Heart left ventricle (tissue), 16 donors: ENCODE data around the gene TAC3. TPM values are rescaled to one million over a fixed set of nuclear protein-coding genes. Genes with fewer than 3 reads are reported as not detected.
"Not testable (repeated sequence)": the region's sequence is repeated elsewhere in the genome, so short reads cannot be mapped to it uniquely, and the experiment has no call there.

ENCODE experiments used
- ATAC-seq, 4 donors: fragments of 200-7000 bp; cut with Tn5 transposase; one replicate each; pipeline ENCODE4 v1.9.1; 2020 to 2022; ENCODE audit warnings: moderate library complexity in 4 of 4, mild to moderate bottlenecking in 3 of 4, moderate number of reproducible peaks in 1 of 4
- DNase-seq, 5 donors: peaks; one replicate each; pipeline ENCODE4 v3.0.0-alpha.2; 2020
- H3K27ac ChIP-seq, 12 donors: fragments of 200-600 bp; sonication (generic) in 4 of 12; one replicate each; pipeline versions ENCODE4 v1.5.0 to v1.8.0; 2016 to 2022; ENCODE audit warnings: mild to moderate bottlenecking in 2 of 12
- H3K27me3 ChIP-seq, 9 donors: fragments of 200-600 bp; sonication (generic) in 2 of 9; one replicate each; pipeline versions ENCODE4 v1.5.1 to v1.8.0; 2016 to 2022; ENCODE audit warnings: mild to moderate bottlenecking in 3 of 9
- H3K36me3 ChIP-seq, 9 donors: fragments of 200-600 bp; sonication (generic) in 2 of 9; one replicate each; pipeline versions ENCODE4 v1.5.0 to v1.8.0; 2018 to 2022; ENCODE audit warnings: mild to moderate bottlenecking in 2 of 9
- H3K4me1 ChIP-seq, 12 donors: fragments of 200-600 bp; sonication (generic) in 4 of 12; one replicate each; pipeline versions ENCODE4 v1.5.0 to v1.8.0; 2016 to 2022; ENCODE audit warnings: mild to moderate bottlenecking in 3 of 12
- H3K4me3 ChIP-seq, 12 donors: fragments of 200-600 bp; sonication (generic) in 4 of 12; one replicate each; pipeline versions ENCODE4 v1.5.0 to v1.8.0; 2017 to 2022; ENCODE audit warnings: mild to moderate bottlenecking in 9 of 12, moderate library complexity in 4 of 12
- H3K9me3 ChIP-seq, 12 donors: fragments of 200-600 bp; sonication (generic) in 4 of 12; one replicate each; pipeline versions ENCODE4 v1.5.0 to v1.8.0; 2016 to 2022; ENCODE audit warnings: mild to moderate bottlenecking in 1 of 12
- POLR2A ChIP-seq, 2 donors: fragments of 450-650 bp; IDR thresholded peaks; one replicate each; pipeline ENCODE4 v1.6.1; 2017; ENCODE audit warnings: antibody characterized with exemption in 2 of 2, mild to moderate bottlenecking in 2 of 2, moderate library complexity in 2 of 2
- WGBS, 4 donors: extraction: QIAGEN DNeasy Blood & Tissue Kit in 2 of 4; methylation state at CpG; one replicate each; pipeline versions ENCODE4 v1.1.5 to v1.1.7; 2013 to 2018; 5-methylcytosine and 5-hydroxymethylcytosine counted together
- intact Hi-C, 10 donors: fragments of 100-400 bp; cut with DNase I; formaldehyde crosslinking; loops; one replicate each; pipeline versions ENCODE4 v1.11.1 to v1.14.2; 2022
- polyA plus RNA-seq, 2 donors: library from polyadenylated mRNA; stranded (reverse); fragments of 200-250 nt; gene quantifications; one replicate each; pipeline ENCODE4 v1.2.3, GENCODE V29; 2013
- total RNA-seq, 9 donors: library from RNA; depleted of rRNA in 2 of 9; stranded (reverse); fragments of >200 nt in 2 of 9; fragmentation: NEBNext Ultra II Directional in 3 of 9; extraction: Animal tissue kit (Norgen Biotek cat#: 25700) in 3 of 9; gene quantifications; one replicate each; pipeline versions ENCODE4 v1.1.0 to v1.2.4, GENCODE V29; 2016 to 2023
- TF ChIP-seq, protein P1 (sequence below), 12 donors: fragments of 200-600 bp; sonication (generic) in 4 of 12; IDR thresholded peaks; one replicate each; pipeline versions ENCODE4 v1.5.0 to v1.8.0; 2018 to 2022; ENCODE audit warnings: antibody characterized with exemption in 12 of 12, mild to moderate bottlenecking in 5 of 12
- donor health status: ischemic (EF 13 %, LVEDD 7.1; RV severe dilation, severe dysfunction).
- donor health status: healthy with polysubstance abuse.
- donor health status: DM: no; HTN: yes; CAD: no.
- donor health status: DM: no; HTN: no; CAD: no.
- donor health status: ischemic (EF 25% LVEDD 6.9; RV normal size, moderate dysfunction).
- donor health status: ischemic (EF 25% LVEDD 5.7; RV mildly dilated, moderate dysfunction).
- donor health status: healthy.
- donor health status: DM: yes; HTN: yes; CAD: no.
- donor health status: ischemic (EF 35%, LVEDD 5.7; RV mildly dilated, moderate dysfunction).
- donor health status: nonischemic (EF 11% LVEDD 7.7; RV severe dilation, severe dysfunction).
- donor health status: DM: yes; HTN: yes; CAD: no.
- donor health status: PGD.
- donor health status: ischemic (EF 29% LVEDD 5.4; RV normal size, mild dysfunction).
- donor health status: nonischemic (EF 23%, LVEDD 6.1; RV moderate dilation, normal function).

Gene TAC3
- total and polyA plus RNA-seq, 11 donors, result not detected

- no peaks in the 10 kb centered on the region for H3K27me3 ChIP-seq
- ATAC-seq, result peak; percentile 49 to 91 (median 82)
- peaks cover 4 to 46% (median 28%) of the 10 kb centered on the region in 12 donors for H3K4me1 ChIP-seq
- no peaks in the 10 kb centered on the region for H3K9me3 ChIP-seq
- peak overlapping the region in 1 of 12 donors; percentile 16 for H3K4me3 ChIP-seq
- H3K36me3 ChIP-seq, result no peaks in the 10 kb centered on the region
- intact Hi-C loops, result loop anchor here in 8 of 10 donors (1.0 to 5.0 kb wide), 5 partner anchors 151 to 231 kb away; partner anchors contain the start of gene HSD17B6 (in 2 of the 8)
- H3K27ac ChIP-seq, result peak overlapping the region in 5 of 12 donors; percentile 37 to 51 (median 39)
- peak in 3 of 5 donors; percentile 48 to 62 (median 51) for DNase-seq
- TF ChIP-seq, protein P1, sequence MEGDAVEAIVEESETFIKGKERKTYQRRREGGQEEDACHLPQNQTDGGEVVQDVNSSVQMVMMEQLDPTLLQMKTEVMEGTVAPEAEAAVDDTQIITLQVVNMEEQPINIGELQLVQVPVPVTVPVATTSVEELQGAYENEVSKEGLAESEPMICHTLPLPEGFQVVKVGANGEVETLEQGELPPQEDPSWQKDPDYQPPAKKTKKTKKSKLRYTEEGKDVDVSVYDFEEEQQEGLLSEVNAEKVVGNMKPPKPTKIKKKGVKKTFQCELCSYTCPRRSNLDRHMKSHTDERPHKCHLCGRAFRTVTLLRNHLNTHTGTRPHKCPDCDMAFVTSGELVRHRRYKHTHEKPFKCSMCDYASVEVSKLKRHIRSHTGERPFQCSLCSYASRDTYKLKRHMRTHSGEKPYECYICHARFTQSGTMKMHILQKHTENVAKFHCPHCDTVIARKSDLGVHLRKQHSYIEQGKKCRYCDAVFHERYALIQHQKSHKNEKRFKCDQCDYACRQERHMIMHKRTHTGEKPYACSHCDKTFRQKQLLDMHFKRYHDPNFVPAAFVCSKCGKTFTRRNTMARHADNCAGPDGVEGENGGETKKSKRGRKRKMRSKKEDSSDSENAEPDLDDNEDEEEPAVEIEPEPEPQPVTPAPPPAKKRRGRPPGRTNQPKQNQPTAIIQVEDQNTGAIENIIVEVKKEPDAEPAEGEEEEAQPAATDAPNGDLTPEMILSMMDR (IDR thresholded peaks at IDR 0.05), result no peak
- TF ChIP-seq POLR2A (IDR thresholded peaks at IDR 0.05), result no peak
- 11 to 15% (median 13%) methylated on average over 5 of the region's 5 CpGs for WGBS, 4 donors
These were observed 28.1 kb downstream of the TAC3 start for GRCh38 chr12:56988207-56988739.

DNA sequence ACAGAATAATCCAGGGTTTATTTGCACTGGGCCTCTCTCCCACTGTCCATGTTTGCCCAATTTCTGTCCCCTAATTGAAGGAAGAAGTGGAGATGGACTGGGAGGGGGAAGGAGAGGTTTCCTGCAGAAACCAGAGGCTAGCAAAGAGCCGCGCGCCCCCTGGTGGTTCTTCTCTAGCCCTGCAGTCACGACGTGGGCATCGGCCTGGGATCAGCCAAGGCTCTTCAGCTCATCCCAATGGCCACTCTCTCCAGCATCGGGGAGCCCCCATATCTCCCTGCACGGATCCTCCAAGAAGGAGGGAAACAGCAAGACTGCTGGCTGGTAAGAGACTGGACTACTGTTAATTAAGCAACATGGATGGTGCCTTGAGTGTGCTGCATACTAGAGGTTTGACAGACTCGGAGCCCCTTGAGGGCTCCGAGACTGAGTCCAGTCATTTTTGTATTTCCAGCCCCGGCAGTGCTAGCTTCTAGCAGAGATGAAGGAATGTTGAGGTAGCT lies 28.7 kb downstream of the TAC3 start:
- 22 to 30% (median 25%) methylated on average over 11 of the region's 11 CpGs for WGBS, 4 donors
- H3K27ac ChIP-seq, result peak overlapping the region in 4 of 12 donors; percentile 27 to 51 (median 38)
- DNase-seq, result peak; percentile 74 to 91 (median 81)
- peaks cover 4 to 46% (median 28%) of the 10 kb centered on the region in 12 donors for H3K4me1 ChIP-seq
- intact Hi-C loops, result loop anchor here (1.0 to 5.0 kb wide), 8 partner anchors 149 to 230 kb away; partner anchors contain the start of gene HSD17B6 (in 4 of the 10)
- ATAC-seq, result peak; percentile 70 to 92 (median 84)
- no peaks in the 10 kb centered on the region for H3K9me3 ChIP-seq
- no peaks in the 10 kb centered on the region for H3K27me3 ChIP-seq
- no peaks in the 10 kb centered on the region for H3K36me3 ChIP-seq
- H3K4me3 ChIP-seq, result peak overlapping the region in 1 of 12 donors; percentile 16
- TF ChIP-seq, protein P1 (IDR thresholded peaks at IDR 0.05), result peak; percentile 85 to 96 (median 90)
- no peak for TF ChIP-seq POLR2A (IDR thresholded peaks at IDR 0.05)

- H3K4me3 ChIP-seq, result no peak overlapping the region
- intact Hi-C loops, result loop anchor here in 9 of 10 donors (2.0 to 5.0 kb wide), 7 partner anchors 148 to 230 kb away; partner anchors contain the start of gene HSD17B6 (in 4 of the 9)
- H3K27me3 ChIP-seq, result no peaks in the 10 kb centered on the region
- TF ChIP-seq POLR2A (IDR thresholded peaks at IDR 0.05), result no peak
- TF ChIP-seq, protein P1 (IDR thresholded peaks at IDR 0.05), result no peak
- DNase-seq, result no peak
- H3K4me1 ChIP-seq, result peaks cover 4 to 42% (median 28%) of the 10 kb centered on the region in 12 donors
- H3K9me3 ChIP-seq, result no peaks in the 10 kb centered on the region
- no peak overlapping the region for H3K27ac ChIP-seq
- ATAC-seq, result no peak
- no peaks in the 10 kb centered on the region for H3K36me3 ChIP-seq
These were observed 29.3 kb downstream of the TAC3 start for GRCh38 chr12:56987011-56987410.

DNA sequence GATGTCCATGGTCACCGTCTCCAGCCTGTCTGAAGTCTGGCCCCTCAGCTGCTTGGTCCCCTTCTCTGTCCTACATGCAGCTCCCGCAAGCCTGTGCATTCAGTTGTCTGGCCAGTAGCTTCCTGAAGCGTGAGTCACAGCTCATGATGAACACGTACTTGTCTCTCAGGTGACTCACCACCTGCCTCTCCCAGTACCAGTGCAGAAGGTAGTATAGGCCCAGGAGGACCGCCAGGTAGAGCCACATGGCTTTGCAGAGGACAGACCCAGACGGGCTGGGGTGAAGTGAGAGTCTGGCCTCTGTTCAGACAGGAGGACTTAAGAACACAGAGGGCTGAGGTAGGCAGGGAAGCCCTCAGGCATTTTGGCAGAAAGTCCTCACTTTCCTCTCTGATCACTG lies 30.6 kb downstream of the TAC3 start:
- not testable (repeated sequence) for H3K36me3 ChIP-seq, H3K9me3 ChIP-seq, H3K4me3 ChIP-seq, DNase-seq, H3K27ac ChIP-seq, ATAC-seq, H3K27me3 ChIP-seq
- intact Hi-C loops, result loop anchor here in 9 of 10 donors (2.0 to 5.0 kb wide), 7 partner anchors 147 to 228 kb away; partner anchors contain the start of gene HSD17B6 (in 4 of the 9)
- peaks cover 4 to 30% (median 18%) of the 10 kb centered on the region in 12 donors for H3K4me1 ChIP-seq
- WGBS, 4 donors, result 83 to 90% (median 84%) methylated on average over 2 to 5 of the region's 6 CpGs
